CD4-positive, alpha-beta T cell treated with Interleukin-6 at 100 ng/mL for 8 hours (primary cell): ENCODE measurements around the gene TPK1.
"Not testable (repeated sequence)": the region's sequence is repeated elsewhere in the genome, so short reads cannot be mapped to it uniquely, and the experiment has no call there.

Source experiments
- DNase-seq: peaks from one replicate; pipeline ENCODE4 v3.0.0-alpha.2; 2020; ENCODE audit warnings: mixed read lengths, low spot score

TPK1 gene

DNA sequence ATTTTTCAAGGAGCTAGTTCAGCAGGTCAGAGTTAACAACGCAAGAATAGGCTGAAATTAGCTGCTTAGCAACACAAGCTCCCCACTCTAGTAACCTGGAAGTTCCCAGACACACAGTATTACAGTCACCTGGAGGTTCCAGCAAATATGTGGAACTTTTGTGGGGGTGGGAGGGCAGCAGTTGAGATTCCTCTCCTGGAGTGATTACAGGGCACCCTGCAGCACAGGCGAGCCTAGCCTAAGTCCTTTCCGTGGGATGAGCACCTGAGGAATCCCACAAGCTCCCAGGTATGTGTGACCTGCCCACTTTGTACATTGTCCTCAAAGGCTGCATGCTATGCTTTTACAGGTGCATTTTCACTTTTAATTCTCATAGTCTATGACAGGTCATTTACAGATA, 13.6 kb downstream of the TPK1 start:
- no peak for DNase-seq

- DNase-seq, result no peak
These were observed 14.8 kb downstream of the TPK1 start for GRCh38 chr7:144821067-144821466.

DNA sequence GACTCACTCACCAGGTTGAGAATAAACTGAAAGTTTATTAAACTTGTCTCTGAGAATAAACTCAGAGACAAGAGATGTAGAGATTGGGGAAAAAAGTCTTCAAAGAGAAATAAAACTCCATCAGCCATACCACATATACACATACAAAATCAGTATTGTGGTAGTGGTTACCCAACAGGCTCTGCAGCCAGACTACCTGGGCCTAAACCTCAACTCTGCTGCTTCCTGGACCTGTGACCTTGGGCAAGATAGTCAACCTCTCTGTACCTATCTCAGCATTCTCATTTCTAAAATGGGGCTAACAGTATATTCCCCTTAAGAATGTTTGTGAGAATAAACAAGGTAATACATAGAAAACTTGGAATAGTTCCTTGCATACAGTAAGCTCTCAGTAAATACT, 15.3 kb downstream of the TPK1 start:
- peak; percentile 36 for DNase-seq

DNA sequence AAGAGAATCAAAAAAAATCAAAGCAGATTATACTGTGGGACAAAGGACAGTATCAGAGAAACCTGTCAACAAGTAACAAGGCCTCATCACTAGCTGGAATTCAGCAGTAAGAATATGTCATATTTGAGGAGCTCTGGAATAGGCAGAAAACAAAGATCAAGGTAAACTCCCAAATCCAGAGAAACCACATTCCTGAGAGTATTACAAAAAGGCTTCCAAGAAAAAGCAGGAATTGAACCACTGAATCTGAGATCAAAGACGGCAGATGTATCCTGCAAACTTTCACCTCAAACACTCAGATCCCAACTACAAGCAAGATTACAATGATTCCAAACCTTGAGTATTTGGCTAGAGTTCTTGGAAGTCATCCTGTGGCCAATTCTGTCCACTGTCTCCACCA, 16.3 kb downstream of the TPK1 start:
- DNase-seq, result no peak

- DNase-seq, result peak; percentile 80
These were observed 17.3 kb downstream of the TPK1 start for GRCh38 chr7:144818511-144818910.

DNA sequence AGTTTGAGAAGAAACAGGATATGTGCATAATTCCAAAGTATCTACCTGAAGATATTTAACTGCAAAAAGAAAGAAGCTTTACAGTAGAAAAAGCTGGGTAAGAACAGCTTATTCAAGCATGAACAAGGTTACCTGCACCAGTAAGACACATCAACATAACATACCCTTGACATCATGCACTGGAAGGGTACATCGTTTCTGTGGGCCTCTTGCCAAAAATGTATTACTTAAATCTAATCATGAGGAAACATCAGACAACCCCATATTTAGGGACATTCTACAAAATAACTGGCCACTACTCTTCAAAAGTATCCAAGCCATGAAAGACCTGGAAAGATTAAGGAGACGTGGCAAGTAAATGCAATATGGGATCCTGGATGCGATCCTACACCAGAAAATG, 18.9 kb downstream of the TPK1 start:
- DNase-seq, result no peak

DNA sequence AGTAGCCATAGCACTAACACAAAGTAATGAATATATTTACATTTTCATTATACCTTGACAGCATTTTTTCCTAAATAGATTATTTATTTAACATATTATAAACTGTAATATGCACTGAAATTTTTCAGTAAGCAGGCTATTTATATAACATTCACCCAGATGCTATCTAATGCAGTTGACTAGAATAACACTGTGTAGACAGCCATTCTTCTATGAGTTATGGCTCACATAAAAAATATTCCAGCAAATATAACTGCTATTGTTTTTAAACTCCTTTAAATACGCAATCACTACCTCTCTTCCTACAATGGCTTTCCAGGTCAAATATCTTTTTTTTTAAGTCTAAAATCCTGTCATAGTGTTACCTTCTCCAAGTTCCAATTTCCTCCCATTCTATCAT, 21.6 kb downstream of the TPK1 start:
- DNase-seq, result no peak

DNA sequence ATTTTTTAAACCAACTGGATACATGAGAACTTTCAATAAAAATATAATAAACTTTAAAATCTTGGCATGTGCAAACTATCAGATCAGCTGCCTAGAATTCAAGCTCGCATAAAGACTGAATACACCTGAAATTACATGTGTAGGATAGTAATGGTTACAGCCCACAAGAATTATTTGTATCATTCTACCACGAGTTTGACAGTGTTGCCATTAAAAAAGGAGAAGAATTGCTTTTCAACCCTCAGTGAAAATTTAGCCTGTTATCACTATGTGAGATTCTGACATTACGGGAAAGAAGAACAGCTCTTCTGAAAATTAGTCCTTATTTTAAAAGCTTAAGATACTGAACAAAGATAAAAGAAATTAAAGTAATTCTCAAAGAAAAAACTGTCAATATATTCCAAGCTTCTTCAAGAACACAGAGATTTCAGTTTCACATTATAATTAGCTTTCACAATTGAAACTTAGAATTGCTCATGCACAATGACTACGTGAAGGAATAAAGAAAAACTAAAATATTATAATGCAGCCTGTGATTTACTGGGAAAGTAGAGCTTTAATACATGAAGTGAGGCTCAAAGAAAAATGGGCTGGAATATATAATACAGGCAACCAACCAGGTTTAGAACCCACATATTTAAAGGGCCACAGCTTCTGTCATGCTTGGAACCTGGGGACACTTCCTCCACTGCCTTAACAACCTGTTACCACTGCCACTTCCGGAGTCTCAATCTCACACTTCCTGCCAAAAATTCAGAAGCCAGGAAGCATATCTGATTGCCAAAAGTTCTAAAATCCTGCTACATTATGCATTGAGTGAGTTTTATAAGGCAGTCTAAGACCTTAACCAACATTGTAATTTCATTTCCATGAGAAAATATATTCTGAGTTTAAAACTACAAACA, 23.2 kb downstream of the TPK1 start:
- peak; percentile 80 for DNase-seq

GRCh38 chr7:144805627-144806239, 30.1 kb downstream of the TPK1 start:
- DNase-seq, result no peak

DNA sequence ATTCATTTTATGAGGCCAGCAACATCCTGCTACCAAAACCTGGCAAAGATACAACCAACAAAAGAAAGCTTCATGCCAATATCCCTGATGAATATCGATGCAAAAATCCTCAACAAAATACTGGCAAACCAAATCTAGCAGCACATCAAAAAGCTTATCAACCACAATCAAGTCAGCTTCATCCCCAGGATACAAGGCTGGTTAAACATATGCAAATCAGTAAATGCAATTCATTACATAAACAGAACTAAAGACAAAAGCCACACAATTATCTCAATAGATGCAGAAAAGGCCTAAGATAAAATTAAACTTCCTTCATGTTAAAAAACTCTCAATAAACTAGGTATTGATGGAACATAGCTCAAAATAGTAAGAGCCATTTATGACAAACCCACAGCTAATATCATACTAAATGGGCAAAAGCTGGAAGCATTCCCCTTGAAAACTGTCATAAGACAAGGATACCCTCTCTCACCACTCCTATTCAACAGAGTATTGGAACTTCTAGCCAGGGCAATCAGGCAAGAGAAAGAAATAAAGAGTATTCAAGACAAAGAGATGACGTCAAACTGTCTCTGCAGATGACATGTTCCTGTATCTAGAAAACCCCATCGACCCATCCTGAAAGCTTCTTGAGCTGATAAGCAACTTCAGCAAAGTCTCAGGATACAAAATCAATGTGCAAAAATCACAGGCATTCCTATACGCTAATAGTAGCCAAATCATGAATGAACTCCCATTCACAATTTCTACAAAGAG, 35.0 kb downstream of the TPK1 start:
- not testable (repeated sequence) for DNase-seq

DNA sequence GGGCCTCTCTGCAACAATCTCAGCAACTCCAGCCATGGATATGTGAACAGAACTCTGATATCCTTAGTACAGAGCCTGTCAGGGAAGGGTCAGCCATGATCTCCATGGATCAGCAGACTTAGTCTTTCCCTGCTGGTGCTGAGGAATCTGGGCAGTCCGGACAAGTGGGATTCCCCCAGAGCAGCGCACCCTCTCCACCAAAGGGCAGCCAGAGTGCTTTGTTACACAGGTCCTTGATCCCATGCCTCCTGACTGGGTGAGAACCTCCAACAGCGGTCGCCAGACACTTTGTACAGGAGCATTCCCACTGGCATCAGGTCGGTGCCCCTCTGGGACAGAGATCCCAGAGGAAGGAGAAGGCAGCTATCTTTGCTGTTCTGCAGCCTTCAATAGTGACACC, 38.9 kb downstream of the TPK1 start:
- no peak for DNase-seq

- no peak for DNase-seq
These were observed 43.8 kb downstream of the TPK1 start for GRCh38 chr7:144792050-144792449.

- DNase-seq, result no peak
These were observed 44.4 kb downstream of the TPK1 start for GRCh38 chr7:144791488-144791887.

DNA sequence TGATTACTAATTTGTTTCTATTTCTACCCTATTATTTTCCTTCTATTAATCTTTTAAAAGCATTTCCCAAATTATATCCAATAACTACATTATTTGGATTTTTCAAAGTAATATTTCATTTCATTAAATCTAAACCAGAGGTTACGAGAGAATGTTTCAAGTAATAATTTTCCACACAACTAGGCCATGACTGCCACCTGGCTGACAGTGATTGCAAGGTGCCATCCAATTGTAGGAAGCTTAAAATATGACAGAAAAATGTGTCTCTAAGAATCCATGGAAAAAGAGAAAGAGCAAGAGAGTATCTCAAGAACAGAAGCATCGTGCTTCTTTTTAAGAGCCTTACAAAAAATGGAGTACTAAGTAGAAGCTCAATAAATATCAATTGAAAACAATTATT, 48.7 kb downstream of the TPK1 start:
- DNase-seq, result no peak

DNA sequence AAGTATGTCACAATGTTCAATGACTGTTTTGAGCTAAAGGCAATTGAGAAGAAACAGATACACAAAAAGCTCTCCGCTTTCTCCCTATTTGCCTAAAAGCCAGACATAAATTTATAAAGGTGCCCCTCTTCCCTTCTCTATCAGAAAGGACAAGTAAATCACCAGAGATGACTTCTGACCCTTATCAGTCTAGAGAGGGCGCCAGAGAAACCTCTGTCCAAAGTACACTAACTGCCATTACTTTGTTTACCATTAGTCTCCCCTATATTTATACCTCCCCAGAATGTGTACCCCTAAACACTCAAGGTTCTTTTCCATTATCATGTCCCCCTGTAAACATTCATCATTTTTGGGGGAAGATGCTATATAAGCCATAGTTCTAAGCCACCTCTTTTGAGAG, 49.3 kb downstream of the TPK1 start:
- peak; percentile 15 for DNase-seq

DNA sequence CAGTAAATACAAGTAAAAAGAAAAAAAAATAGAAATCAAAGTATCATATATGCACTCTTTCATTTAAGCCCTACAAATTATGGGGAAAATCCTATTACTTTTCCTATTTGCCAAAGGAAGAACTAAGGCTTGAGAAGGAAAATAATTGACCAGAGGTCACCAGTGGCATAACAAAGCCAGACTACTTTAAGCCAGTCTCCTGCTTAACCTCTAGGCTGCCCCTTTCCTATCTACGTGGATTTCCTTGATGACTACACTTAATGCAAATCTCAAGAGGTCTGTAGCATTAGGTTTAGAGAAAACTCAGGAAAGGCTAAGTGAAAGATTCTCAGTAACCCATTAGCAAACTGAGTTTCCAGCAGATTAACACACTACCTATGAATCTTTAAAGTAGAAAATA, 49.8 kb downstream of the TPK1 start:
- no peak for DNase-seq

- DNase-seq, result no peak
These were observed 50.3 kb downstream of the TPK1 start for GRCh38 chr7:144785521-144785920.

DNA sequence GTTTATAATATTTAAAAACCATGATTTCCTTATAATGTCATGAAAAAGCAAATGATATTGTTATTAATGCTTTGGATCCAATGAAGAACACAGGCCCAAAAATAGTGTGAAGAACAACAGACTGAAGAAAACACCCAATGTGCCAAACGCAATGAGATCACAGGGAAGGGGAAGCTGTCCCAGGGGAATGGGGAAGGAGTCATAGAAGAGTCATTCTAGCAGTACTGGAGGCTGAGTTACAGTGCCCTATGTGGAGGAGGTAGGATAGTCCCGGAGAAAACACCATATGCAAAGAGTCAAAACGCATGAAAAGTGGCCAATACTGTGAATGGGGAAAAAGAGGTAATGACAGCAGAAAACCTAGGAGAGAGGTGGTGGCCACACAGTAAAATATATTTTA, 50.9 kb downstream of the TPK1 start:
- no peak for DNase-seq

DNA sequence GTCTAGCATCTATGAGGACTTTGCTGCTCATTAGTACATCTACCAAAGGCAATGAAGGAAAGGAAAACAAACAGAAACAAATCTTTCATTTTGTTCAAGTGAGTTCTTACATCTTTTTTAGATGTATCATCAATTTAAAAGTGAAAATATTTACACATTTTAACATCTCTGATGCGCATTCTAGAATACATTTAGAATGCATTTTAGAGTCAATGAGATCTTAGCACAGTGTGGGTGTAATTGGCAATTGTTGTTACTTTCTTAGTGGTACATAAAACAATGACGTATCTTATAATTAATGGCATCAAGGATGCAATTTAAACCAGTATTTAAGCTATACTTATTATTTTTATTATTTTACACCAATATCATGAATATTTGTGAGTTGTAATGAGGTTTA, 51.4 kb downstream of the TPK1 start:
- no peak for DNase-seq

- DNase-seq, result no peak
These were observed 53.0 kb downstream of the TPK1 start for GRCh38 chr7:144782883-144783282.

GRCh38 chr7:144780071-144780608, 55.7 kb downstream of the TPK1 start:
- DNase-seq, result no peak

- not testable (repeated sequence) for DNase-seq
These were observed 58.0 kb downstream of the TPK1 start for GRCh38 chr7:144777889-144778288.
